GM13977 (cell line): ENCODE results near the gene SETD3.

Source experiments
- DNase-seq: peaks from one replicate; pipeline ENCODE4 v3.0.0; 2012; ENCODE audit warnings: low spot score
- in situ Hi-C: fragments of 300-500 bp; cut with MboI; formaldehyde crosslinking; loops from one replicate; pipeline ENCODE4 v1.12.0; 2022; ENCODE audit warnings: low sequenced_read_pairs, low pct_unique_long_range_greater_than_20kb, mixed read lengths, inconsistent platforms; ENCODE audit not compliant: unreplicated experiment
- TF ChIP-seq, protein P1 (sequence below): IDR thresholded peaks from 2 replicates; pipeline ENCODE4 v1.5.1; 2012; ENCODE audit warnings: mild to moderate bottlenecking, control low read depth; ENCODE audit not compliant: insufficient read depth; ENCODE audit errors: extremely low read depth, missing control alignments

Gene SETD3

DNA sequence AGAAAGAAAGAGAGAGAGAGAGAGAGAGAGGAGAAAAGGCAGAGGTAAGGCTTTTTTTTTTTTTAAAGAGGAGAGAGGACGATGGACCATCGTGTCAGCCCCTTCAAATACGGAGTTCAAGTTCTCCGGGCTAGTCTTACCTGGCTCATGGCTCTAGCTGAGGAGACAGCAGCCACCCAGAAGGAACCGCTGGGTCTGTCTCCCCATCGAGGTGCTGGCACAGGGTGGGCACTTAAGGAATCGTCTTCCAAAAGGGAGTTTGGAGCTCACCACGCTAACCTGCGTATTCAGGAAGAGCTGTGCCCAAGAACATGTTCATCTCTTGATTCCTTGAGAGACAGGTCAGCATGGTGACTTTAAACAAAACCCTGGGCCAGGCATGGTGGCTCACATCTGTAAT is 102.7 kb downstream of the SETD3 start:
- DNase-seq = no peak
- TF ChIP-seq, protein P1, sequence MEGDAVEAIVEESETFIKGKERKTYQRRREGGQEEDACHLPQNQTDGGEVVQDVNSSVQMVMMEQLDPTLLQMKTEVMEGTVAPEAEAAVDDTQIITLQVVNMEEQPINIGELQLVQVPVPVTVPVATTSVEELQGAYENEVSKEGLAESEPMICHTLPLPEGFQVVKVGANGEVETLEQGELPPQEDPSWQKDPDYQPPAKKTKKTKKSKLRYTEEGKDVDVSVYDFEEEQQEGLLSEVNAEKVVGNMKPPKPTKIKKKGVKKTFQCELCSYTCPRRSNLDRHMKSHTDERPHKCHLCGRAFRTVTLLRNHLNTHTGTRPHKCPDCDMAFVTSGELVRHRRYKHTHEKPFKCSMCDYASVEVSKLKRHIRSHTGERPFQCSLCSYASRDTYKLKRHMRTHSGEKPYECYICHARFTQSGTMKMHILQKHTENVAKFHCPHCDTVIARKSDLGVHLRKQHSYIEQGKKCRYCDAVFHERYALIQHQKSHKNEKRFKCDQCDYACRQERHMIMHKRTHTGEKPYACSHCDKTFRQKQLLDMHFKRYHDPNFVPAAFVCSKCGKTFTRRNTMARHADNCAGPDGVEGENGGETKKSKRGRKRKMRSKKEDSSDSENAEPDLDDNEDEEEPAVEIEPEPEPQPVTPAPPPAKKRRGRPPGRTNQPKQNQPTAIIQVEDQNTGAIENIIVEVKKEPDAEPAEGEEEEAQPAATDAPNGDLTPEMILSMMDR = no peak
- in situ Hi-C loops = no loop called here

DNA sequence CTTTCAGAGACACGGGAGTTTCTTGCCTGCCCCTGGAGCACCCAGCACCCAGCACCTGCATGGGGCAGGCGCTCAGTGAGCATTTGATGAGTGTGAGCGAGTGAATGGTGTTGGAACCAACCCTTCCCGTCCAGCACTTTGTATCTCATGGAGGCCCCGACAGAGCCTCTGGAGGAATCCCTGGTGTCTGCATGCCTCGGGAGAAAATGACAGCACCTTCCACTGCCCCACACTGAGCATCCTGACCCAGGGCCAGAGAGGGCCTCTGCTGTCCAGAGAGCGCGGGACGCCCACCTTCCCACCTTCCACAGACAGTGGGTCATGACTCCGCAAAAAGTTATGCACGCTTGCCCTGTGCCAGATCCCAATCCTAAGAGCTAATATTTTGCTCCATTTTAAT is 105.7 kb downstream of the SETD3 start:
- in situ Hi-C loops = no loop called here
- TF ChIP-seq, protein P1 = no peak
- DNase-seq = no peak

DNA sequence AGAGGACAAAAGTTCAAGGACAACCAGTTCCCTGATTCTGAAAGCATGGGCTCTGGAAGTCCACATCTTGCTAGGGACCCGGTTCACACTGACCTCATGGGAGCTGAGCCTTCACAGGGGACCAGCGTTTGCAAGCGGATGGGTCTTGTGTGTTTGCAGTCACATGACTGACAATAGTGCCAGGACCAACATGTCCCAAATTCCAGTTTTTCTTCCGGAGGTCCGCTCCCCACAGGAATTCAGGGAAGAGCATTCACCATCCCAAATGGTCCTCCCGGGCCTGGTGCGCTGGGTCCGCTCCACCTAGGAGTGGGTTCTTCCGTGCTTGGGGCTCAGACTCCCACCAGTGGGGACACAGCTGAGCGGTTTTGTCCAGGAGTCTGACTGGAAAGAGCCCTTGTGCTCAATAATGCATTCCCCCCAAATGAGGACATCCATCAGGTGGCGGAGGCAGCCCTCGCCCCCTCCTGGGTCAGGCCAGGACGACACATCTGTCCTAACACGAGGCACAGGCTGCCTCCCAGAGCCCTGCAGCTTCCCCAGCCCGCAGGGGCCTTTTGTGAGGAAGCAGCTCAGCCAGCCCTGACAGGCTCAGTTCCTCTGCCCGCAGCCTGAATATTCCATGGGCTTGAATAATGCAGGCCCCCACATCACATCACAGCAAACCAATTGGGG is 116.9 kb downstream of the SETD3 start:
- TF ChIP-seq, protein P1 = no peak
- in situ Hi-C loops = no loop called here
- no peak for DNase-seq

DNA sequence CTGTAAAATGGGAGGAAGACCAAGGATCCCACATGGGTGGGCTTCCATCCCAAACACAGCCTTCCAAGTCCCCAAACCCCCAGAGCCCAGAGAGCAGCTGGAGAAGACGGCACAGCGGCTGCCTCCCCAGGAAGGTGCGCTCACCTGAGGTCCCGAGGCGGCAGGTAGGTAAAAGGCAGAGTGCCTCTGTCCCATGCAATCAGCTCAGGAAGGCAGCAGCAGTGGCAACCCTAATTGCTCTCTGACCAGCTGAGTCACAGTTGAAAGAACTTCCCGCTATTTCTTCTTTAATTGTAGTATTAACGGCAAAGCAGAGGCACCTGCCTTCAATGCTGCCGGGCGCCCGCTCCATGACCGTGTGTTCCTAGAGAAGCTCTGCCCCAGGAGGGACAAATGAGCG is 117.6 kb downstream of the SETD3 start:
- TF ChIP-seq, protein P1 = no peak
- in situ Hi-C loops = no loop called here

DNA sequence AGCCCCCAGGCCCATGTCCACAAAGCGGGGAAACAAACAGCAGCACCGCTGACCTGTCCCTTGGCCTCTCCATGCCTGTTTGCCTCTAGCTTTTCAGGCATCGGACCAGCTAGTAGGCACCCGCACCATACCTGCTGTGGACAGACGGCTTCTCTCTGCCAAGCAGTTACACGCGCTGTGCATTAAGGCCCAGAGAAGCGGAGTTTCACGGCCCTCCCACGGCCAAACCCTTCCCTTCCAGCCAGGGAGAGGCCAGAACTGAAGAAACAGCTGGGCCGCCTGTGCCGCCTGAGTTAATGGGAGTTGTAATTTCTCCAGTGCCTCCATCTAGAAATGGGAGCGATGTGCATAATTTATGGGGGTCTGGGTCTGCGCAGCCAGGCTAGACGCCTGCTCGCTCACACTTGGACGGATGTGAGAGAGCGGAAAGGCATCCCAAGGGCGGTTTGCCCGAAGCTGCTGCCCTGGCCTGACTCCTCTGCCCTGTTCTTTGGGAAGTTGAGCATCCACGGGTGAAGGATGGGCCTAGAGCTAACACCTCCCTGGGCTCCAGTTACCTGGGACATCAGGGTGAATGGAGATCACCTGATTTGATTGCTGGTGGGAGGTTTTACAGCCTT is 119.0 kb downstream of the SETD3 start:
- in situ Hi-C loops = no loop called here
- no peak for DNase-seq
- TF ChIP-seq, protein P1 = no peak

More for the DNA sequence above, 117.6 kb downstream of the SETD3 start:
- no peak for DNase-seq

DNA sequence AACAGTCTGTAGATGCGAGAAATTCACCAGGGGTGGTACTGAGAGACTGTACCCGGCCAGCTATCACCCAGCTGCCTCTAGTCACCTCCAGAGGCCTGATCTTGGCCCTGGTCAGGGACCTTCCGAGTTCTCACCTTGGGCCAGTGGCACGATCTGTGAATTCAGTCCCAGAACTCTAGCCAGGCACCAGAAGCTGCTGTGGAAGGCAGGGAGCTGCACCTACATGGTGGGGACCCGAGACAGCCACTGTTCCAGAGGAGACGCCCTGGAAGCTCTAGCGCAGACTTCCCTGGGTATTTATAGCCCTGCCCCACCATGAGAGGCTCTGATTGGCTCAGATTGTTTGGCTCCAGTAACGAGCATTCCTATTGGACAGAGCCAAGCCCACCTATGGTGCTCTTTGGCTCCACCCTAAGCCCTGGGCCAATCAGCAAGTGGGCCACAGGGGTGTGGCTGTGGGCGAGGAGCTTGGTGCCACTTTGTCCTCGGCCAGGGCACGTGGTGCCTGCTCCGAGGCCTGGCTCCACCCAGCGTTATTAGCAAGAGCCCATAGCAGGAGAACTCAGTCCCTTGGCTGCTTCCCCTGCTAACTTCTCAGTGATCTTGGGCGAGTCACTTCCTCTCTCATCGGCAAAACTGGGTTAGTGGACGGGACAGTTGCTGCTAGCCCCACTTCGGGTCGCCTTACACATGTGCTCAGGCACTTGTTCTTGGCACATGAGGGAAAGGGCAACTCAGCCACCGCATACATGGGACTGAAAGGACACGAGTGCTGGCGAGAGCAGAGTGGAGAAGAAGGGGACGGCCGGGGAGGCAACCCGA is 119.7 kb downstream of the SETD3 start:
- TF ChIP-seq, protein P1 = no peak
- no peak for DNase-seq
- in situ Hi-C loops = no loop called here
